OCI-LY3 (cell line): Measurements from ENCODE around the gene ZNF576.

ENCODE experiments used
- CTCF ChIP-seq: fragments of 200-600, 300-600 bp; sonication (generic); IDR thresholded peaks from 2 replicates; pipeline ENCODE4 v1.5.1; 2014; ENCODE audit warnings: antibody characterized with exemption, low read length, low read depth
- EZH2phosphoT487 ChIP-seq: fragments of 200-600 bp; shearing (Covaris generic); IDR thresholded peaks from 2 replicates; pipeline ENCODE4 v1.6.1; 2018; ENCODE audit warnings: antibody characterized with exemption, mixed run types, low read depth

- TF ChIP-seq CTCF: no peak
- no peak for TF ChIP-seq EZH2phosphoT487
These were observed 34.1 kb upstream of the ZNF576 start for GRCh38 chr19:43562226-43562697.
